Stimulated activated CD4-positive, alpha-beta T cell treated with anti-CD3 and anti-CD28 coated beads, Interleukin-4, amount 100 ng/mL, for 4 hours (primary cell): ENCODE data around the gene DPH2.

Experiments used
- DNase-seq, 2 experiments: peaks; one replicate each; pipeline ENCODE4 v3.0.0-alpha.2; 2020

The DPH2 gene

GRCh38 chr1:43969746-43970466 lies at the start of gene DPH2:
Gene DPH2, plus strand, starts transcription at chr1:43970010. Its CDS starts 166 bp downstream, at chr1:43970176.
- peak; percentile 94 to 96 for DNase-seq

GRCh38 chr1:43921022-43921421 lies 48.8 kb upstream of the DPH2 start:
- DNase-seq = no peak

GRCh38 chr1:43924516-43924915 lies 45.3 kb upstream of the DPH2 start:
- DNase-seq = no peak

GRCh38 chr1:43925846-43926245 lies 44.0 kb upstream of the DPH2 start:
- DNase-seq = no peak

- no peak for DNase-seq
These were observed 39.5 kb upstream of the DPH2 start for GRCh38 chr1:43930168-43930948.

GRCh38 chr1:43930949-43931275 lies 38.9 kb upstream of the DPH2 start:
- DNase-seq = no peak

- DNase-seq = no peak
These were observed 37.8 kb upstream of the DPH2 start for GRCh38 chr1:43931711-43932660.

- no peak for DNase-seq
These were observed 36.9 kb upstream of the DPH2 start for GRCh38 chr1:43932786-43933385.

- no peak for DNase-seq
These were observed 36.3 kb upstream of the DPH2 start, which contains the start of gene ARTN for GRCh38 chr1:43933386-43934100. Gene ARTN, plus strand, starts transcription at chr1:43933801. Its CDS starts 1,856 bp downstream, at chr1:43935657.

GRCh38 chr1:43934101-43934985 lies 35.5 kb upstream of the DPH2 start:
- DNase-seq = peak; percentile 24 to 58

GRCh38 chr1:43934986-43935324 lies 34.9 kb upstream of the DPH2 start:
- DNase-seq = no peak

GRCh38 chr1:43935711-43936427 lies 33.9 kb upstream of the DPH2 start:
- no peak for DNase-seq

- no peak for DNase-seq
These were observed 33.2 kb upstream of the DPH2 start for GRCh38 chr1:43936431-43937151.

- DNase-seq = no peak
These were observed 32.5 kb upstream of the DPH2 start for GRCh38 chr1:43937179-43937865.

- no peak for DNase-seq
These were observed 31.4 kb upstream of the DPH2 start for GRCh38 chr1:43938383-43938782.

GRCh38 chr1:43938892-43939587 lies 30.8 kb upstream of the DPH2 start:
- DNase-seq = no peak

GRCh38 chr1:43942411-43942810 lies 27.4 kb upstream of the DPH2 start:
- no peak for DNase-seq

- DNase-seq = no peak
These were observed 24.9 kb upstream of the DPH2 start for GRCh38 chr1:43944860-43945259.
